PFSK-1 (cell line): Measurements from ENCODE around the gene DDX41.

Experiments
- FOXP2 ChIP-seq: optimal IDR thresholded peaks from 2 replicates; pipeline ENCODE3; 2011; ENCODE audit warnings: borderline replicate concordance, control low read depth, inconsistent platforms; ENCODE audit not compliant: insufficient read depth; ENCODE audit errors: extremely low read length, extremely low read depth
- POLR2AphosphoS5 ChIP-seq: IDR thresholded peaks from 2 replicates; pipeline ENCODE4 v1.6.1; 2012; ENCODE audit warnings: low read depth, mild to moderate bottlenecking, control low read depth, low read length, moderate library complexity
- REST ChIP-seq, 2 experiments: IDR thresholded peaks; 2 replicates each; pipeline versions ENCODE4 v1.6.1 to v1.8.0; 2011 to 2012; ENCODE audit warnings: low read depth in 2 of 2, low read length in 2 of 2, control low read depth in 1 of 2, inconsistent platforms in 1 of 2, mild to moderate bottlenecking in 1 of 2, moderate library complexity in 1 of 2; ENCODE audit not compliant: insufficient read depth in 1 of 2
- SIN3A ChIP-seq: IDR thresholded peaks from 2 replicates; pipeline ENCODE4 v1.6.1; 2012; ENCODE audit warnings: mild to moderate bottlenecking, low read length, moderate library complexity, borderline replicate concordance; ENCODE audit not compliant: insufficient read depth
- TAF1 ChIP-seq: IDR thresholded peaks from 2 replicates; pipeline ENCODE4 v1.6.1; 2012; ENCODE audit warnings: low read length, control low read depth, borderline replicate concordance; ENCODE audit not compliant: insufficient read depth

Gene DDX41

GRCh38 chr5:177468685-177469628, 47.8 kb downstream of the DDX41 start:
- TF ChIP-seq REST (IDR thresholded peaks at IDR 0.05; ENCODE audit: insufficient read depth in 1 of 2, low read depth in 2 of 2, low read length in 2 of 2), result no peak
- TF ChIP-seq SIN3A, result no peak
- TF ChIP-seq POLR2AphosphoS5, result no peak
- TF ChIP-seq FOXP2, result no peak
- TF ChIP-seq TAF1, result no peak

- no peak for TF ChIP-seq TAF1
- no peak for TF ChIP-seq POLR2AphosphoS5
- TF ChIP-seq REST (IDR thresholded peaks at IDR 0.05; ENCODE audit: insufficient read depth in 1 of 2, low read depth in 2 of 2, low read length in 2 of 2), result no peak
- no peak for TF ChIP-seq FOXP2
- no peak for TF ChIP-seq SIN3A
Observed at GRCh38 chr5:177468329-177468684, 48.5 kb downstream of the DDX41 start.

GRCh38 chr5:177467436-177467835, 49.3 kb downstream of the DDX41 start:
- TF ChIP-seq POLR2AphosphoS5 (no peak), FOXP2 (no peak), REST (IDR thresholded peaks at IDR 0.05; ENCODE audit: insufficient read depth in 1 of 2, low read depth in 2 of 2, low read length in 2 of 2) (no peak)

- no peak for TF ChIP-seq FOXP2
- TF ChIP-seq SIN3A, result no peak
Observed at GRCh38 chr5:177466861-177467260, 49.9 kb downstream of the DDX41 start.

- TF ChIP-seq POLR2AphosphoS5 (no peak), FOXP2 (no peak), SIN3A (no peak), REST (IDR thresholded peaks at IDR 0.05; ENCODE audit: insufficient read depth in 1 of 2, low read depth in 2 of 2, low read length in 2 of 2) (no peak), TAF1 (no peak)
Observed at GRCh38 chr5:177465044-177465443, 51.7 kb downstream of the DDX41 start.
